SW480 (cell line): Measurements from ENCODE around the gene ADGRB2.

ENCODE experiments used
- DNase-seq: peaks from one replicate; pipeline ENCODE4 v3.0.0-alpha.2; 2016; ENCODE audit warnings: low spot score

Gene ADGRB2

GRCh38 chr1:31762323-31762722 lies 1.8 kb downstream of the ADGRB2 start:
- DNase-seq = no peak

GRCh38 chr1:31761883-31762282 lies 2.3 kb downstream of the ADGRB2 start:
- DNase-seq = no peak

GRCh38 chr1:31760471-31761470 lies 3.4 kb downstream of the ADGRB2 start:
- peak; percentile 70 for DNase-seq

GRCh38 chr1:31759298-31760023 lies 4.7 kb downstream of the ADGRB2 start:
- no peak for DNase-seq

GRCh38 chr1:31758823-31759222 lies 5.3 kb downstream of the ADGRB2 start:
- no peak for DNase-seq

GRCh38 chr1:31757989-31758388 lies 6.2 kb downstream of the ADGRB2 start:
- DNase-seq = no peak

GRCh38 chr1:31757204-31757679 lies 6.9 kb downstream of the ADGRB2 start:
- DNase-seq = no peak

- DNase-seq = no peak
These were observed 7.6 kb downstream of the ADGRB2 start for GRCh38 chr1:31756578-31756977.

GRCh38 chr1:31755850-31756492 lies 8.2 kb downstream of the ADGRB2 start:
- no peak for DNase-seq

- DNase-seq = no peak
These were observed 8.9 kb downstream of the ADGRB2 start for GRCh38 chr1:31755197-31755611.

- no peak for DNase-seq
These were observed 9.7 kb downstream of the ADGRB2 start for GRCh38 chr1:31754397-31754796.

GRCh38 chr1:31753707-31754349 lies 10.3 kb downstream of the ADGRB2 start:
- no peak for DNase-seq

- DNase-seq = no peak
These were observed 11.1 kb downstream of the ADGRB2 start for GRCh38 chr1:31752952-31753475.

- no peak for DNase-seq
These were observed 11.9 kb downstream of the ADGRB2 start for GRCh38 chr1:31752258-31752657.

- no peak for DNase-seq
These were observed 12.3 kb downstream of the ADGRB2 start for GRCh38 chr1:31751822-31752241.

GRCh38 chr1:31750858-31751510 lies 13.2 kb downstream of the ADGRB2 start:
- DNase-seq = no peak

GRCh38 chr1:31749785-31750735 lies 14.1 kb downstream of the ADGRB2 start:
- no peak for DNase-seq

- DNase-seq = no peak
These were observed 15.8 kb downstream of the ADGRB2 start for GRCh38 chr1:31748365-31748764.

GRCh38 chr1:31747304-31747703 lies 16.8 kb downstream of the ADGRB2 start:
- DNase-seq = no peak

GRCh38 chr1:31746687-31747086 lies 17.5 kb downstream of the ADGRB2 start:
- DNase-seq = no peak
